PC-3 (cell line): ENCODE results near the gene MAF. TPM values are rescaled to one million over a fixed set of nuclear protein-coding genes. Genes with fewer than 3 reads are reported as not detected.

Experiments used
- ATAC-seq: fragments of 200-7000 bp; cut with Tn5 transposase; 2 replicates; pipeline ENCODE4 v1.9.1; 2020; ENCODE audit warnings: mild to moderate bottlenecking, moderate library complexity
- BruUV-seq: library from RNA; stranded (reverse); fragments of 400-500 nt; replicated peaks from 2 replicates; lab custom pipeline; 2021; lab: Mats Ljungman, UMichigan
- CTCF ChIA-PET: fragments of 300-600 bp; sonication (Branson Sonifier 250); formaldehyde crosslinking; loops from one replicate; lab custom pipeline; 2022; ENCODE audit warnings: antibody characterized with exemption; lab: Charles Lee
- POLR2A ChIA-PET: fragments of 300-600 bp; sonication (Branson Sonifier 250); formaldehyde crosslinking; loops from one replicate; lab custom pipeline; 2022; ENCODE audit warnings: antibody characterized with exemption; ENCODE audit not compliant: unreplicated experiment; lab: Charles Lee
- DNase-seq: peaks from one replicate; pipeline ENCODE4 v3.0.0-alpha.2; 2015
- H2AFZ ChIP-seq: fragments of 300-600 bp; sonication (generic); 2 replicates; pipeline ENCODE4 v1.6.0; 2016; ENCODE audit warnings: antibody characterized with exemption, low read length
- H3F3A ChIP-seq: fragments of 300-600 bp; sonication (generic); one replicate; pipeline ENCODE4 v1.6.0; 2017; ENCODE audit warnings: antibody characterized with exemption, low read length, control low read depth, mild to moderate bottlenecking; ENCODE audit not compliant: unreplicated experiment
- H3K27ac ChIP-seq: fragments of 300-600 bp; sonication (generic); 2 replicates; pipeline ENCODE4 v1.5.1; 2016; ENCODE audit warnings: mild to moderate bottlenecking, low read length
- H3K27me3 ChIP-seq: fragments of 300-600 bp; sonication (generic); 2 replicates; pipeline ENCODE4 v1.6.1; 2016; ENCODE audit warnings: low read length, mixed read lengths
- H3K36me3 ChIP-seq: fragments of 300-600 bp; sonication (generic); 2 replicates; pipeline ENCODE4 v1.6.1; 2016; ENCODE audit warnings: low read depth, mixed run types, low read length, mixed read lengths
- H3K4me1 ChIP-seq: fragments of 300-600 bp; sonication (generic); 2 replicates; pipeline ENCODE4 v1.5.1; 2016; ENCODE audit warnings: low read length; ENCODE audit not compliant: insufficient read depth
- H3K4me2 ChIP-seq: fragments of 300-600 bp; sonication (generic); 2 replicates; pipeline ENCODE4 v1.6.0; 2016; ENCODE audit warnings: low read length
- H3K4me3 ChIP-seq: fragments of 300-600 bp; sonication (generic); 2 replicates; pipeline ENCODE4 v1.5.1; 2016; ENCODE audit warnings: mild to moderate bottlenecking, low read length, mixed read lengths
- H3K79me2 ChIP-seq: fragments of 300-600 bp; sonication (generic); 2 replicates; pipeline ENCODE4 v1.6.1; 2017; ENCODE audit warnings: low read length, mixed read lengths
- H3K9ac ChIP-seq: fragments of 300-600 bp; sonication (generic); 2 replicates; pipeline ENCODE4 v1.6.0; 2016; ENCODE audit warnings: mild to moderate bottlenecking, low read length
- H3K9me2 ChIP-seq: fragments of 300-600 bp; sonication (generic); replicated peaks from 2 replicates; pipeline ENCODE4 v1.6.1; 2016; ENCODE audit warnings: mixed run types, low read length, mixed read lengths
- H3K9me3 ChIP-seq: fragments of 300-600 bp; sonication (generic); 2 replicates; pipeline ENCODE4 v1.6.1; 2016; ENCODE audit warnings: low read length, mixed read lengths
- H4K20me1 ChIP-seq: fragments of 300-600 bp; sonication (generic); 2 replicates; pipeline ENCODE4 v1.6.1; 2016; ENCODE audit warnings: low read length, mixed read lengths
- CTCF ChIP-seq: fragments of 300-600 bp; sonication (generic); conservative IDR thresholded peaks from 2 replicates; pipeline ENCODE4 v1.5.1; 2017; ENCODE audit warnings: antibody characterized with exemption, low read depth, mild to moderate bottlenecking, low read length
- EZH2 ChIP-seq: fragments of 300-600 bp; sonication (generic); IDR thresholded peaks from one replicate; pipeline ENCODE4 v1.6.1; 2017; ENCODE audit warnings: antibody characterized with exemption, mild to moderate bottlenecking, low read length; ENCODE audit not compliant: unreplicated experiment
- EZH2phosphoT487 ChIP-seq: fragments of 300-600 bp; sonication (generic); IDR thresholded peaks from 2 replicates; pipeline ENCODE4 v1.6.1; 2018; ENCODE audit warnings: mild to moderate bottlenecking, antibody characterized with exemption, low read length, borderline replicate concordance
- intact Hi-C: fragments of 100-400 bp; cut with micrococcal nuclease; formaldehyde crosslinking; loops from 2 replicates; pipeline ENCODE4 v1.9.0; 2023
- total RNA-seq: library from RNA; depleted of rRNA; stranded (reverse); fragments of >200 nt; gene quantifications from 2 replicates; pipeline ENCODE4 v1.2.3, GENCODE V29; 2014

Gene MAF
- total RNA-seq, 1 experiment from 2014 or later: not detected

DNA sequence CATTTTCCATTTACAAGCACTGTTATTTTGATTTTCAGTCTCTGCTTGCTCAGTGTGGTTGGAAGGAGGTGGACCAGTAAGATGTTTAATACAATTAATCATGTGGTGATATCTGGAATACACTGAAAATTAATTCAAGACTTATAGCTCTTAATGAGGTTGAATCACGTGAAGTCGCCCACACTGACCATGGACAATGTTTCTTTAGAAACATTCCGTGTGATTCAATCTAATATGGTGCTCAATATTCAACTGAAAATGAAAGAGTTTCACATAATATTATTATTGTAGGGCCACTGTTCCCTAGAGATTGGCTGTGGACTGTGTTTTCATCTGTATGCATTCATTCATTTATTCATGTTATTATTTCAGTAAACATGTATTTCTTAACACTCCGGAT lies 45.2 kb upstream of the MAF start:
- Histone ChIP-seq H3K9me2 (no peaks in the 10 kb centered on the region), H3K27me3 (no peaks in the 10 kb centered on the region), H3K79me2 (no peaks in the 10 kb centered on the region), H3K9me3 (no peaks in the 10 kb centered on the region), H3K27ac (no peak overlapping the region), H3F3A (no peaks in the 10 kb centered on the region), H3K4me2 (no peak overlapping the region), H3K36me3 (no peaks in the 10 kb centered on the region), H4K20me1 (no peaks in the 10 kb centered on the region), H3K4me1 (no peaks in the 10 kb centered on the region), H2AFZ (no peak overlapping the region), H3K9ac (no peak overlapping the region), H3K4me3 (no peak overlapping the region)
- intact Hi-C loops: no loop called here
- BruUV-seq: no TSS peak
- POLR2A ChIA-PET: no interaction called here
- TF ChIP-seq EZH2 (no peak), CTCF (no peak), EZH2phosphoT487 (no peak)
- CTCF ChIA-PET: no interaction called here
- ATAC-seq (no peak), DNase-seq (no peak)

- Histone ChIP-seq H3K9me3 (no peaks in the 10 kb centered on the region), H3K27ac (no peak overlapping the region), H3K79me2 (no peaks in the 10 kb centered on the region), H3K9ac (no peak overlapping the region), H3F3A (no peaks in the 10 kb centered on the region), H3K4me1 (no peaks in the 10 kb centered on the region), H3K4me3 (no peak overlapping the region), H3K4me2 (no peak overlapping the region), H3K36me3 (no peaks in the 10 kb centered on the region), H3K27me3 (no peaks in the 10 kb centered on the region), H2AFZ (no peak overlapping the region), H4K20me1 (no peaks in the 10 kb centered on the region), H3K9me2 (no peaks in the 10 kb centered on the region)
- ChIA-PET POLR2A (no interaction called here), CTCF (no interaction called here)
- TF ChIP-seq CTCF (no peak), EZH2 (no peak), EZH2phosphoT487 (no peak)
- no peak for DNase-seq
- ATAC-seq: no peak
- intact Hi-C loops: no loop called here
- BruUV-seq: no TSS peak
Measured at GRCh38 chr16:79644971-79645667, 44.6 kb upstream of the MAF start.

GRCh38 chr16:79642652-79643051 lies 42.1 kb upstream of the MAF start:
- Histone ChIP-seq H4K20me1 (no peaks in the 10 kb centered on the region), H3F3A (no peaks in the 10 kb centered on the region), H3K4me2 (no peak overlapping the region), H3K79me2 (no peaks in the 10 kb centered on the region), H2AFZ (no peak overlapping the region), H3K4me3 (no peak overlapping the region), H3K4me1 (no peaks in the 10 kb centered on the region), H3K27me3 (no peaks in the 10 kb centered on the region), H3K27ac (no peak overlapping the region), H3K9ac (no peak overlapping the region), H3K9me3 (no peaks in the 10 kb centered on the region), H3K9me2 (no peaks in the 10 kb centered on the region), H3K36me3 (no peaks in the 10 kb centered on the region)
- no peak for ATAC-seq
- DNase-seq: no peak
- ChIA-PET CTCF (no interaction called here), POLR2A (no interaction called here)
- TF ChIP-seq CTCF (no peak), EZH2phosphoT487 (no peak), EZH2 (no peak)
- no TSS peak for BruUV-seq
- intact Hi-C loops: no loop called here
